Measurements from ENCODE around the gene DHDDS.
A peak's percentile ranks its signal among the peaks of the same experiment; 100 is the strongest.
"Not testable (repeated sequence)": the region's sequence is repeated elsewhere in the genome, so short reads cannot be mapped to it uniquely, and the experiment has no call there.

Gene DHDDS

DNA sequence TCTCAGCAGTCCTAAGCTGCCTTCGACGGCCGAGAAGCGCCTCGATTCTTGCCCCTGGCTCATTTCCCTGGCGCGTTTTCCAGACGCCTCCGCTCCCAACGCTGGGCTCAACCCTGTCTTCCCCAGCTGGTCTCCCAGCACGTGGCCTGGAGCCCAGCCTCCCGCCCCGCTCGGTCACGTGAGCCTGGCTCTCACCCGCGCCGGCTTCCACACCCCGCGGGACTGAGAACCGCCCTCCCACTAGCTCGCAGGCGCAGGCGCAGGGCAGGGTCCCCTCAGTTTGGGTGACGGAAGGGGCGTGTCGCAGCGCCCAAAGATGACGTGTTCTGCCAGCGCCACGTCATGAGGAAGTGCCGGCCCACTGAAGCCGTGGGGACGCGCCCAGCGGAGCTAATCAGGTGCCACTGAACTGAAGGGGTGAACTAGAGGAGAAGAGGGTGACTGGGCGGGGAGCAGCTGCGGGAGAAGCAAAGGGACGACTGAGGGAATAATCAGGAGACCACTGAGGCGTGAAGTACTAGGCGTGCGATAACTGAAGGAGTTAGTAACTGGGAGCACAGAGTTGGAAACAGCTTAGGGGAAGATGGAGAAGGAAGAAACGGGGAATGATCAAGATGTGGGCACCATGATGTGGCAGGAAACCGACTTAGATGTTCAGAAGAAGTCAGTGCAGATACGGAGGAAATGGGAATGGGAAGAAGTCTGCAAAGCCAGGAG is at the start of gene DHDDS:
Gene DHDDS, plus strand, starts transcription at position 343 of the 717 bp plus-strand sequence. CDS start 625 bp downstream, outside the sequence.
- DNase-seq (ENCODE audit: low spot score): peak; percentile 98
- peaks cover 17% of the 10 kb centered on the region for H3K4me1 Mint-ChIP-seq (ENCODE audit: low read depth)
- peaks cover 12% of the 10 kb centered on the region for H3K27me3 Mint-ChIP-seq (ENCODE audit: low read depth)
- H3K27ac Mint-ChIP-seq: peak within 1 kb of the TSS; percentile 98
- H3K4me3 Mint-ChIP-seq: peak within 1 kb of the TSS; percentile 98
- peaks cover 7% of the 10 kb centered on the region for H3K36me3 Mint-ChIP-seq (ENCODE audit: low read depth)
- H3K9me3 Mint-ChIP-seq: no peaks in the 10 kb centered on the region

DNA sequence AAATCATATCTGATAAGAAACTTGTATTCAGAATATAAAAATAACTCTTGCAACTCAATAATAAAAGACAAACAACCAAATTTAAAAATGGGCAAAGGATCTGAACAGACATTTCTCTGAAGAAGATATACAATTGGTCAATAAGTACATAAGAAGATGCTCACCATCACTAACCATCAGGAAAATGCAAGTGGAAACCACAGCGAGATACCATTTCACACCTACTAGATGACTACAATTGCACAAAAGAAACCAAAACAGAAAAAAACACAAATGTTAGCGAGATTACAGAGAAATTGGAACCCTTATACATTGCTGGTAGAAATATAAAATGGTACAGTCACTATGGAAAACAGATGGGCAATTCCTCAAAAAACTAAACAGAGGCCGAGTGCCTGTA is 48.0 kb upstream of the DHDDS start:
- Mint-ChIP-seq H3K36me3 (ENCODE audit: low read depth) (no peaks in the 10 kb centered on the region), H3K4me1 (ENCODE audit: low read depth) (peaks cover 47% of the 10 kb centered on the region), H3K9me3 (peaks cover 4% of the 10 kb centered on the region), H3K27ac (peak overlapping the region; percentile 14), H3K4me3 (peak overlapping the region; percentile 37), H3K27me3 (ENCODE audit: low read depth) (no peaks in the 10 kb centered on the region)
- DNase-seq (ENCODE audit: low spot score): no peak

- H3K4me1 Mint-ChIP-seq (ENCODE audit: low read depth): peaks cover 48% of the 10 kb centered on the region
- H3K27me3 Mint-ChIP-seq (ENCODE audit: low read depth); H3K36me3 Mint-ChIP-seq (ENCODE audit: low read depth); DNase-seq (ENCODE audit: low spot score); H3K9me3 Mint-ChIP-seq; H3K27ac Mint-ChIP-seq: not testable (repeated sequence)
- peak overlapping the region; percentile 61 for H3K4me3 Mint-ChIP-seq
Measured at GRCh38 chr1:26385063-26385462, 47.1 kb upstream of the DHDDS start.

- H3K4me1 Mint-ChIP-seq (ENCODE audit: low read depth): peaks cover 54% of the 10 kb centered on the region
- no peak for DNase-seq (ENCODE audit: low spot score)
- H3K9me3 Mint-ChIP-seq: peaks cover 4% of the 10 kb centered on the region
- H3K4me3 Mint-ChIP-seq: no peak overlapping the region
- H3K36me3 Mint-ChIP-seq (ENCODE audit: low read depth): no peaks in the 10 kb centered on the region
- peaks cover 4% of the 10 kb centered on the region for H3K27me3 Mint-ChIP-seq (ENCODE audit: low read depth)
- H3K27ac Mint-ChIP-seq: no peak overlapping the region
Measured at GRCh38 chr1:26387447-26387846, 44.7 kb upstream of the DHDDS start.

GRCh38 chr1:26388791-26389445 is 43.2 kb upstream of the DHDDS start:
- peaks cover 4% of the 10 kb centered on the region for H3K9me3 Mint-ChIP-seq
- peak; percentile 22 for DNase-seq (ENCODE audit: low spot score)
- H3K4me1 Mint-ChIP-seq (ENCODE audit: low read depth): peaks cover 53% of the 10 kb centered on the region
- H3K36me3 Mint-ChIP-seq (ENCODE audit: low read depth): no peaks in the 10 kb centered on the region
- H3K27ac Mint-ChIP-seq: no peak overlapping the region
- H3K27me3 Mint-ChIP-seq (ENCODE audit: low read depth): peaks cover 5% of the 10 kb centered on the region
- no peak overlapping the region for H3K4me3 Mint-ChIP-seq

- no peak overlapping the region for H3K27ac Mint-ChIP-seq
- H3K4me1 Mint-ChIP-seq (ENCODE audit: low read depth): peaks cover 47% of the 10 kb centered on the region
- no peak overlapping the region for H3K4me3 Mint-ChIP-seq
- H3K27me3 Mint-ChIP-seq (ENCODE audit: low read depth): peaks cover 5% of the 10 kb centered on the region
- no peaks in the 10 kb centered on the region for H3K9me3 Mint-ChIP-seq
- no peak for DNase-seq (ENCODE audit: low spot score)
- no peaks in the 10 kb centered on the region for H3K36me3 Mint-ChIP-seq (ENCODE audit: low read depth)
Measured at GRCh38 chr1:26389604-26390247, 42.4 kb upstream of the DHDDS start.

- Mint-ChIP-seq H3K36me3 (ENCODE audit: low read depth) (no peaks in the 10 kb centered on the region), H3K9me3 (no peaks in the 10 kb centered on the region), H3K4me3 (no peak overlapping the region), H3K27ac (no peak overlapping the region), H3K27me3 (ENCODE audit: low read depth) (peaks cover 5% of the 10 kb centered on the region), H3K4me1 (ENCODE audit: low read depth) (peaks cover 38% of the 10 kb centered on the region)
- peak; percentile 22 for DNase-seq (ENCODE audit: low spot score)
Measured at GRCh38 chr1:26391450-26391849, 40.7 kb upstream of the DHDDS start.

- H3K9me3 Mint-ChIP-seq: no peaks in the 10 kb centered on the region
- H3K36me3 Mint-ChIP-seq (ENCODE audit: low read depth): no peaks in the 10 kb centered on the region
- H3K27me3 Mint-ChIP-seq (ENCODE audit: low read depth): peaks cover 5% of the 10 kb centered on the region
- no peak overlapping the region for H3K4me3 Mint-ChIP-seq
- H3K27ac Mint-ChIP-seq: no peak overlapping the region
- peaks cover 16% of the 10 kb centered on the region for H3K4me1 Mint-ChIP-seq (ENCODE audit: low read depth)
- DNase-seq (ENCODE audit: low spot score): no peak
Measured at GRCh38 chr1:26395754-26396153, 36.4 kb upstream of the DHDDS start.

DNA sequence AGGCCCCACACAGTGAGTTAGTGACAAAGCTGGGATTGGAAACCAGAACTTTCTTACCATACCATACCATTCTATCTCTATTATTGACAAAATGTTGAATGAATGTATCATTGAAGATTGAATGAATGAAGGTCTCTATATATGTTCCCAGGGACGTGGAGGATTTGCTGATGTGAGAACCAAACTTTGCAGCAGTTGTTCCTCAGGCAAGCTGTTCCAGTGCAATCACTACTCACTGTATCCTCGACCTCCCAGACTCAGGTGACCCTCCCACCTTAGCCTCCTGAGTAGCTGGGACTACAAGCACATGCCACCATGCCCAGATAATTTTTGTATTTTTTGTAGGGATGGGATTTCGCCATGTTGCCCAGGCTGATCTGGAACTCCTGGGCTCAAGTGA is 33.1 kb upstream of the DHDDS start:
- no peak overlapping the region for H3K4me3 Mint-ChIP-seq
- H3K4me1 Mint-ChIP-seq (ENCODE audit: low read depth): peaks cover 4% of the 10 kb centered on the region
- no peaks in the 10 kb centered on the region for H3K36me3 Mint-ChIP-seq (ENCODE audit: low read depth)
- no peak for DNase-seq (ENCODE audit: low spot score)
- H3K27ac Mint-ChIP-seq: no peak overlapping the region
- H3K27me3 Mint-ChIP-seq (ENCODE audit: low read depth): peaks cover 16% of the 10 kb centered on the region
- H3K9me3 Mint-ChIP-seq: no peaks in the 10 kb centered on the region

- no peaks in the 10 kb centered on the region for H3K9me3 Mint-ChIP-seq
- H3K4me3 Mint-ChIP-seq: no peak overlapping the region
- no peaks in the 10 kb centered on the region for H3K36me3 Mint-ChIP-seq (ENCODE audit: low read depth)
- no peaks in the 10 kb centered on the region for H3K4me1 Mint-ChIP-seq (ENCODE audit: low read depth)
- DNase-seq (ENCODE audit: low spot score): no peak
- peaks cover 20% of the 10 kb centered on the region for H3K27me3 Mint-ChIP-seq (ENCODE audit: low read depth)
- H3K27ac Mint-ChIP-seq: no peak overlapping the region
Measured at GRCh38 chr1:26401891-26402290, 30.2 kb upstream of the DHDDS start.

DNA sequence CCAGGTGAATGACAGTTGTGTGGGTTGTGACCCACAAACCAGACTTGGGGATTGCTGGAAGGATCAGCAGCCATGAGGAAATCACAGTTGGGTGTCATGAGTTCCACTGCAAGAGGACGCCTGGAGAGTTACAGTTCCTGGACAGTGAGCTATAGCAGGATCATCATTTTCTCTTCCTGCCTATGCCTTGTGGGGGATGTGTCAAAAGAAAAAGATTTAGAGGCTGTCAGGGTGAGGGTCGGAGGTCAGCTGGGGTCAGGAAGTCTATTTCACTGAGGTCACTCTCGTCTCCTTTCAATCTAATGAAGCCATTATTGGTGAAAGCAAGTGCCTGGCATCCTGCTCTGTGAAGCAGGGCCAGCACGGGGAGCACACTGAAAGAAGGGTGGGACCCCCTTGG is 28.5 kb upstream of the DHDDS start:
- no peaks in the 10 kb centered on the region for H3K36me3 Mint-ChIP-seq (ENCODE audit: low read depth)

GRCh38 chr1:26404641-26405040 is 27.5 kb upstream of the DHDDS start:
- Mint-ChIP-seq H3K27me3 (ENCODE audit: low read depth) (peaks cover 36% of the 10 kb centered on the region), H3K9me3 (no peaks in the 10 kb centered on the region), H3K36me3 (ENCODE audit: low read depth) (no peaks in the 10 kb centered on the region), H3K27ac (no peak overlapping the region), H3K4me3 (no peak overlapping the region), H3K4me1 (ENCODE audit: low read depth) (peaks cover 11% of the 10 kb centered on the region)
- DNase-seq (ENCODE audit: low spot score): no peak

More for the DNA sequence above, 28.5 kb upstream of the DHDDS start:
- Mint-ChIP-seq H3K27ac (no peak overlapping the region), H3K27me3 (ENCODE audit: low read depth) (peaks cover 26% of the 10 kb centered on the region), H3K9me3 (no peaks in the 10 kb centered on the region), H3K4me3 (no peak overlapping the region), H3K4me1 (ENCODE audit: low read depth) (peaks cover 3% of the 10 kb centered on the region)
- DNase-seq (ENCODE audit: low spot score): no peak

DNA sequence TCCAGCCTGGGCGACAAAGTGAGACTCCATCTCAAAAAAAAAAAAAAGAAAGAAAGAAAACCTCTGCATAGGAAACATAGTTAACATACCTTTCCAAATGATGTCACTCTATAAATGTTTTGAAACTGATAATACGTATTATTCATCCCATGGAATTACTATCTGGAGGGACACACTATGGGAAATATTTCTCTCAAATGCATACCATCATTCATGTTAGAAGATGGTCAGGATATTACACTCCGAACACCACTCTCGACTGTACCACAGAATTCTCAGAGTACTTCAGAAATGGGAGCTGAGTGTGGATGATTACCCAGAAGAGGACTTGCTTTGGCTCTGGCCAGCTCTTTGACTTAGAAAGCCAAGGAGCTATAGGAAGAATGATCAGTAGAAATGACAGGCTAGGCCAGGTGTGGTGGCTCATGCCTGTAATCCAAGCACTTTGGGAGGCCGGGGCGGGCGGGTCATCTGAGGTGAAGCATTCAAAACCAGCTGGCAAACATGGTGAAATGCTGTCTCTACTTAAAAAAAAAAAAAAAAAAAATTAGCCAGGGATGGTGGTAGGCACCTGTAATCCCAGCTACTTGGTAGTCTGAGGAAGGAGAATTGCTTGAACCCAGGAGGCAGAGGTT is 26.7 kb upstream of the DHDDS start:
- H3K27me3 Mint-ChIP-seq (ENCODE audit: low read depth): peaks cover 42% of the 10 kb centered on the region
- no peak overlapping the region for H3K27ac Mint-ChIP-seq
- H3K36me3 Mint-ChIP-seq (ENCODE audit: low read depth): no peaks in the 10 kb centered on the region
- H3K4me1 Mint-ChIP-seq (ENCODE audit: low read depth): peaks cover 14% of the 10 kb centered on the region
- DNase-seq (ENCODE audit: low spot score): no peak
- H3K4me3 Mint-ChIP-seq: no peak overlapping the region
- H3K9me3 Mint-ChIP-seq: no peaks in the 10 kb centered on the region

GRCh38 chr1:26408604-26409003 is 23.5 kb upstream of the DHDDS start:
- Mint-ChIP-seq H3K27me3 (ENCODE audit: low read depth) (peaks cover 61% of the 10 kb centered on the region), H3K36me3 (ENCODE audit: low read depth) (no peaks in the 10 kb centered on the region), H3K27ac (no peak overlapping the region), H3K4me1 (ENCODE audit: low read depth) (peaks cover 14% of the 10 kb centered on the region), H3K9me3 (no peaks in the 10 kb centered on the region), H3K4me3 (peak overlapping the region; percentile 66)
- DNase-seq (ENCODE audit: low spot score): peak; percentile 61
